A673 (cell line): ENCODE data around the gene ARMC6. TPM values are rescaled to one million over a fixed set of nuclear protein-coding genes. Genes with fewer than 3 reads are reported as not detected.
"Not testable (repeated sequence)": the region's sequence is repeated elsewhere in the genome, so short reads cannot be mapped to it uniquely, and the experiment has no call there.

ENCODE experiments used
- BruUV-seq: library from RNA; stranded (reverse); fragments of 400-500 nt; replicated peaks from 2 replicates; lab custom pipeline; 2021; lab: Mats Ljungman, UMichigan
- CTCF ChIA-PET: fragments of 300-600 bp; sonication (Branson Sonifier 250); formaldehyde crosslinking; loops from one replicate; lab custom pipeline; 2022; ENCODE audit warnings: antibody characterized with exemption; lab: Charles Lee
- POLR2A ChIA-PET: fragments of 300-600 bp; sonication (Branson Sonifier 250); formaldehyde crosslinking; loops from one replicate; lab custom pipeline; 2022; ENCODE audit warnings: antibody characterized with exemption; ENCODE audit not compliant: low non-redundant PET; lab: Charles Lee
- DNase-seq: peaks from one replicate; pipeline ENCODE4 v3.0.0-alpha.2; 2015; ENCODE audit warnings: low spot score
- H3K27ac ChIP-seq: fragments of 200-600 bp; sonication (generic); 2 replicates; pipeline ENCODE4 v1.5.1; 2016; ENCODE audit warnings: mixed run types, low read depth, mild to moderate bottlenecking, mixed read lengths, antibody characterized with exemption, low read length; ENCODE audit not compliant: poor library complexity, severe bottlenecking
- H3K27me3 ChIP-seq: fragments of 200-600 bp; sonication (generic); replicated peaks from 2 replicates; pipeline ENCODE4 v1.6.1; 2017; ENCODE audit warnings: mixed run types, low read depth, mild to moderate bottlenecking, mixed read lengths, antibody characterized with exemption, low read length; ENCODE audit not compliant: insufficient read depth, poor library complexity
- H3K36me3 ChIP-seq: fragments of 200-600 bp; sonication (generic); 2 replicates; pipeline ENCODE4 v1.6.1; 2016; ENCODE audit warnings: mixed run types, mild to moderate bottlenecking, mixed read lengths, antibody characterized with exemption, low read length; ENCODE audit not compliant: insufficient read depth, poor library complexity, severe bottlenecking
- H3K4me1 ChIP-seq: fragments of 200-600 bp; sonication (generic); 2 replicates; pipeline ENCODE4 v1.6.1; 2017; ENCODE audit warnings: mixed run types, mild to moderate bottlenecking, mixed read lengths, antibody characterized with exemption, low read length; ENCODE audit not compliant: insufficient read depth, poor library complexity, severe bottlenecking
- H3K4me3 ChIP-seq: fragments of 200-600 bp; sonication (generic); 2 replicates; pipeline ENCODE4 v1.5.1; 2016; ENCODE audit warnings: low read depth, mixed run types, mild to moderate bottlenecking, mixed read lengths, low read length; ENCODE audit not compliant: poor library complexity, severe bottlenecking
- H3K9me3 ChIP-seq: fragments of 200-600 bp; sonication (generic); 2 replicates; pipeline ENCODE4 v1.6.1; 2016; ENCODE audit warnings: mixed run types, low read depth, mild to moderate bottlenecking, mixed read lengths, antibody characterized with exemption, low read length; ENCODE audit not compliant: poor library complexity, severe bottlenecking
- EZH2 ChIP-seq: fragments of 200-600 bp; sonication (generic); IDR thresholded peaks from 2 replicates; pipeline ENCODE4 v1.6.1; 2017; ENCODE audit warnings: borderline replicate concordance, low read depth, mild to moderate bottlenecking, mixed read lengths, antibody characterized with exemption, low read length; ENCODE audit not compliant: poor library complexity, severe bottlenecking
- intact Hi-C: fragments of 100-400 bp; cut with micrococcal nuclease; formaldehyde crosslinking; loops from one replicate; pipeline ENCODE4 v1.10.0; 2022; ENCODE audit not compliant: unreplicated experiment
- total RNA-seq: library from RNA; stranded (reverse); gene quantifications from 2 replicates; pipeline ENCODE4 v1.2.3, GENCODE V29; 2021
- TF ChIP-seq, protein P1 (sequence below): fragments of 300-800, 200-600 bp; sonication (generic); conservative IDR thresholded peaks from 2 replicates; pipeline ENCODE4 v1.5.1; 2017; ENCODE audit warnings: low read depth, mild to moderate bottlenecking, antibody characterized with exemption, low read length, moderate library complexity, mixed read lengths

ARMC6 gene
- total RNA-seq, 1 experiment from 2014 or later = 62.7 TPM

DNA sequence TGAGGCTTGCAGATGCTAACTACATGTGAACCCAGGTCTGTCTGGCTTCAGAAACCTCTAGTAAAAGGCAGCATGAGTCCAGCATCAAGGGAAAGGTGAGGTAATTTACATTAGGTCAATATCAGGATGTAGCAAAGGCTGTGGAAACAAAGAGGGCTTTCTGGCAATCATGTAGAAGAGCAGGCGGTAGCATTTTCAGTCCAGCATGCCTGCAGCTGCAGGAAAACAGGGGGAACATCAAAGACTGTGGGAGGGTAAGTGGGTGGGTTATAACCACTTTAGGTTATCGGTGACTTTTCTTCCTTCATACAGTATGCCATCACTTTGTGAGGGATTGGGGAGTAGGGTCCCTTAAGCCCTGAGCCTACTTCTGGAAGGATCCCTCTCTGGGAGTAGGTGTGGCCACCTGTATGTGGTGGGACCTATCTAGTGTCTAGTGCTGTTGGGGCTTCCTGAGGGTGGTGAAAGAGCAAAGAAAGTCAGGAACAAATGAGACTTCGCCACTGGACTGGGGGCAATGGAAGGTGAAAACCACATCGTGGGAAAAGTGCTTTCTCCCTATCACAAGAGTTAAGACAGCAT lies 10.9 kb upstream of the ARMC6 start:
- Histone ChIP-seq H3K27me3 (no peaks in the 10 kb centered on the region), H3K36me3 (peaks cover 77% of the 10 kb centered on the region), H3K4me1 (no peaks in the 10 kb centered on the region), H3K4me3 (no peak overlapping the region), H3K9me3 (no peaks in the 10 kb centered on the region), H3K27ac (no peak overlapping the region)
- no peak for TF ChIP-seq EZH2
- BruUV-seq = no TSS peak
- intact Hi-C loops = no loop called here
- no peak for DNase-seq
- CTCF ChIA-PET = no interaction called here
- POLR2A ChIA-PET = no interaction called here

DNA sequence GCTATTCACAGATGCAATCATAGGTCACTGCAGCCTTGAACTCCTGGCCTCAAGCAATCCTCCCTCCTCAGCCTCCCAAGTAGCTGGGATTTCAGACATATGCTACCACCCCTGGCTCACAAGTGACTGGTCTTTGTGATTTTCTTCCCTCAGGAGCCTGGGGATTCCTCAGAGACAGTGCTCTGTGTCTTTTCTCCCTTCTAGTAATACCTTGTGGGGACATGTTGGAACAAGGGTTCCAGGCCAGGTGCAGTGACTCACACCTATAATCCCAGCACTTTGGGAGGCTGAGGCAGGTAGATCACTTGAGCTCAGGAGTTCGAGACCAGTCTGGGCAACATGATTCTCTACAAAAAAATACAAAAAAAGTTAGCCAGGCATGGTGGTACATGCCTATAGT lies 10.0 kb upstream of the ARMC6 start:
- H3K9me3 ChIP-seq, POLR2A ChIA-PET, H3K4me3 ChIP-seq, H3K4me1 ChIP-seq, intact Hi-C loops, H3K27ac ChIP-seq, H3K27me3 ChIP-seq, DNase-seq, CTCF ChIA-PET, BruUV-seq: not testable (repeated sequence)
- H3K36me3 ChIP-seq = peaks cover 77% of the 10 kb centered on the region

DNA sequence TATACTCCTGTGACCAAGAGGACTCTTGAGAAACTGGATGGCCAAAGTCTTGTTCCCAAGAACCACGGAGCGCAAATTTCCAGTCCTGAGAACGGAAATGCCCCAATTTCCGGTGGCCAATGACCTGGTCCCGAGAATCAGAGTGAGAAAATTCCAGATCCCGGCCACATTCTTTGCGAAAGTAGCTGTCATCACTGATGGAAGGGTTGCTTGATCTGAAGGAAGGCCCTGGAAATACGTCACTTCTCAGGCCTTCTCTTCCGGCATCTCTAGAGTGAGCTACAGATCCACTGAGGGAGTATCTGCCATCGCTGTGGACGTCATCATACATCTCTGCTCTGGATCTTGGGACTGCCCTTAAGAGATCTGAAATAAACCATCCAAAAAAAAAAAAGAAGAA lies 7.5 kb upstream of the ARMC6 start:
- Histone ChIP-seq H3K4me3 (no peak overlapping the region), H3K4me1 (no peaks in the 10 kb centered on the region), H3K27ac (no peak overlapping the region), H3K36me3 (peaks cover 84% of the 10 kb centered on the region), H3K9me3 (no peaks in the 10 kb centered on the region), H3K27me3 (no peaks in the 10 kb centered on the region)
- CTCF ChIA-PET = interaction anchor here (0.6 kb wide), 1 partner anchor 23 kb away, joined by 3 read pairs; no protein-coding TSS in a partner anchor
- no TSS peak for BruUV-seq
- POLR2A ChIA-PET = no interaction called here
- intact Hi-C loops = no loop called here
- DNase-seq = no peak
- TF ChIP-seq, protein P1, sequence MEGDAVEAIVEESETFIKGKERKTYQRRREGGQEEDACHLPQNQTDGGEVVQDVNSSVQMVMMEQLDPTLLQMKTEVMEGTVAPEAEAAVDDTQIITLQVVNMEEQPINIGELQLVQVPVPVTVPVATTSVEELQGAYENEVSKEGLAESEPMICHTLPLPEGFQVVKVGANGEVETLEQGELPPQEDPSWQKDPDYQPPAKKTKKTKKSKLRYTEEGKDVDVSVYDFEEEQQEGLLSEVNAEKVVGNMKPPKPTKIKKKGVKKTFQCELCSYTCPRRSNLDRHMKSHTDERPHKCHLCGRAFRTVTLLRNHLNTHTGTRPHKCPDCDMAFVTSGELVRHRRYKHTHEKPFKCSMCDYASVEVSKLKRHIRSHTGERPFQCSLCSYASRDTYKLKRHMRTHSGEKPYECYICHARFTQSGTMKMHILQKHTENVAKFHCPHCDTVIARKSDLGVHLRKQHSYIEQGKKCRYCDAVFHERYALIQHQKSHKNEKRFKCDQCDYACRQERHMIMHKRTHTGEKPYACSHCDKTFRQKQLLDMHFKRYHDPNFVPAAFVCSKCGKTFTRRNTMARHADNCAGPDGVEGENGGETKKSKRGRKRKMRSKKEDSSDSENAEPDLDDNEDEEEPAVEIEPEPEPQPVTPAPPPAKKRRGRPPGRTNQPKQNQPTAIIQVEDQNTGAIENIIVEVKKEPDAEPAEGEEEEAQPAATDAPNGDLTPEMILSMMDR = no peak
- TF ChIP-seq EZH2 = no peak

DNA sequence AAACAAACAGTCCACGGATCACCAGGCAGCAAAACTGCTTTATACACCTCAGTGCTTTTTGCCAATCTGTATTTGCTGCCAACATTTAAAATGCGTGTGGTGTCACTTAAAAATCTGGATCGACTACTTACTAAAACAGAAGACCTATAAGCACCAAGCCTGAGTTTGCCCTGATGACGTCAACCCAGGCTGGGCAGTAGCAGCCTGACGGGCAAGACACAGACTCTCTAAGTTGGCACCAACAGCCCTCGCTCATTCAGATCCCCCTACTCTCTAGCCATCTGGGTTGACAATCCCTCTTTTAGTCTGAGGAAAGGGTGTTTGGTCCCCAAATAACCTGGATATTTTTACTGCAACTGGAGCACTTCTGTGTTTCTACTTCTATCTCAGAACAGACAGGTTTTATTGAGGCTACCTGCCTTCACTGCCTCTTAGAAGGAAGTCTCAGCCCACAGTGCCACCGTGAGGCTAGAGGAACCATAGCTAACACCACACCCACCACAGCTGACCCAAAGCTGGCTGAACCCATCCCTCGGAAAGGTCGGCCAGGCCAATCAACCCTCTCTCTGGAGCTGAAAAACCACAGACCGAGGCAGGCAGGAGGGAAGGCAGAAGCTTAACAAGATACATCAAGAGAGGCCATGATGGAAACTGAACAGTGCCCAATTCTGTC lies 7.0 kb upstream of the ARMC6 start:
- Histone ChIP-seq H3K9me3 (no peaks in the 10 kb centered on the region), H3K27ac (no peak overlapping the region), H3K4me1 (no peaks in the 10 kb centered on the region), H3K36me3 (peaks cover 86% of the 10 kb centered on the region), H3K27me3 (no peaks in the 10 kb centered on the region), H3K4me3 (no peak overlapping the region)
- POLR2A ChIA-PET = no interaction called here
- no peak for TF ChIP-seq EZH2
- TF ChIP-seq, protein P1 = no peak; the same call in 1 of the 2 replicates
- DNase-seq = no peak
- no TSS peak for BruUV-seq
- CTCF ChIA-PET = interaction anchor here (0.6 kb wide), 1 partner anchor 12 kb away, joined by 3 read pairs; no protein-coding TSS in a partner anchor
- intact Hi-C loops = no loop called here
